ENCODE data around the gene KIAA1958. TPM values are rescaled to one million over a fixed set of nuclear protein-coding genes. Genes with fewer than 3 reads are reported as not detected.

The KIAA1958 gene
- total and polyA plus RNA-seq, 2 of the 8 experiments (the other 6 are each of a cell fraction or from before 2014, with no cell fraction given): 11.4 to 43.8 TPM

- no peak for TF ChIP-seq ATF3 (IDR thresholded peaks at IDR 0.05; ENCODE audit: insufficient read depth, low read depth, low read length)
- TF ChIP-seq GTF2F1 (IDR thresholded peaks at IDR 0.05; ENCODE audit: borderline replicate concordance, low read depth, low read length): no peak
- no peak for TF ChIP-seq SAP30 (IDR thresholded peaks at IDR 0.05; ENCODE audit: insufficient read depth, insufficient replicate concordance, low read length)
- TF ChIP-seq BRCA1 (IDR thresholded peaks at IDR 0.05; ENCODE audit: low read depth, low read length): no peak
- TF ChIP-seq CHD7 (IDR thresholded peaks at IDR 0.05; ENCODE audit: insufficient replicate concordance, low read length): no peak
- 0 out of 3 replicates have a peak, but pooled peaks of 1 of the 2 experiments have one; percentile 39 for TF ChIP-seq EP300 (IDR thresholded peaks at IDR 0.05; ENCODE audit: borderline replicate concordance in 1 of 2, low read depth in 2 of 2, low read length in 2 of 2)
- peak; percentile 74 for TF ChIP-seq POLR2AphosphoS5 (IDR thresholded peaks at IDR 0.05; ENCODE audit: low read depth, low read length)
- no peak for TF ChIP-seq USF2 (IDR thresholded peaks at IDR 0.05; ENCODE audit: low read length)
Observed at GRCh38 chr9:112717661-112718331, 231.2 kb downstream of the KIAA1958 start, which contains the start of gene INIP (continued).

All from H1 (cell line).